ENCODE results near the gene PML. TPM values are rescaled to one million over a fixed set of nuclear protein-coding genes. Genes with fewer than 3 reads are reported as not detected.

Gene PML
- total RNA-seq, 1 experiment from 2014 or later: 67.2 TPM

DNA sequence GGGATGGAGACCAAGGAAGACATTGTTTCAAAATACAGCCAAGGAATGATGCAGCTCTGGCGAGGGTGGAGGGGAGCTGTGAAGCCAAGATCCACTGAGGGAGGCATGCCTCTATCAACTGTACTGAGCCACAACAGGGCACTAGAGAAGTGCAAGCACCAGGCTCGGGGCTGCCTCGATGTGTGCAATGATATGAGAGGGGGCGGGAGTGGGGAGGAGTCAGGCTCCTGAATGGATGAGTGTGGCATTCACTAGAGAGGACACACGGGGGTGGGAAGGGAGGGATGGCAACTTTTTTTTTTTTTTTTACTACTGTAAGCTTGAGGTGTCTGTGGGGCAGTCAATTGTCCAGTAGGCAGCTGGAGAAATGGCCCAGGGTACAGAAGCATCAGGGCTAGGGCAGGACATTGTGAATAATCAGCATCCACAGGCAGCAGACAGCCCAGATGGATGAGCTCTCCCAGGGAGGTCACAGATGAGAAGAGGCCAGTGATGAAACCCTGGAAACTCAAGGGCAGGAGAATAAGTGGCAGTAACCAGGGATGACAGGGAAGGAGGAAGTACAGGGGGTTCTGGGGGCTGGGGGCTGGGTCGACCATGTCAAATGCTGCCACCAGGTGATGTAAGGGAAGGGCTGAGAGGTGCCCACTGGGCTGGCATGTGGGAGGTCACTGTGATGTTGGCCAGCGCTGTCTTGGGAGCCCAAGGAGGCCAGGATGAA lies 8.3 kb upstream of the PML start:
- Histone ChIP-seq H3K4me2 (no peak overlapping the region), H3K4me3 (no peak overlapping the region), H3K9me3 (ENCODE audit: insufficient read depth, low read depth) (no peaks in the 10 kb centered on the region), H2AFZ (no peak overlapping the region), H3K9me2 (ENCODE audit: insufficient read depth) (no peaks in the 10 kb centered on the region; the same call in 1 of the 2 replicates), H3K79me2 (ENCODE audit: low read depth) (no peaks in the 10 kb centered on the region; the same call in 1 of the 2 replicates), H3F3A (ENCODE audit: insufficient read depth, low read depth) (peaks cover 28% of the 10 kb centered on the region), H3K27me3 (ENCODE audit: insufficient read depth, low read depth) (no peaks in the 10 kb centered on the region), H4K20me1 (ENCODE audit: insufficient read depth) (no peaks in the 10 kb centered on the region), H3K27ac (no peak overlapping the region), H3K4me1 (replicated peaks; ENCODE audit: insufficient read depth) (peaks cover 66% of the 10 kb centered on the region), H3K36me3 (ENCODE audit: low read depth) (no peaks in the 10 kb centered on the region)
- BruUV-seq (replicated peaks): no TSS peak
- intact Hi-C loops (cut with micrococcal nuclease; ENCODE audit: unreplicated experiment): loop anchor here (10.0 kb wide), 1 partner anchor 219 kb away; the partner anchor contains the start of gene STRA6
- POLR2A ChIA-PET (ENCODE audit: unreplicated experiment): interaction anchor here (0.6 kb wide), 1 partner anchor 230 kb away, joined by 8 read pairs; no protein-coding TSS in a partner anchor
- CTCF ChIA-PET: no interaction called here
- no peak for DNase-seq
- TF ChIP-seq EZH2 (IDR thresholded peaks at IDR 0.05; ENCODE audit: low read depth): no peak
- TF ChIP-seq, protein P1, sequence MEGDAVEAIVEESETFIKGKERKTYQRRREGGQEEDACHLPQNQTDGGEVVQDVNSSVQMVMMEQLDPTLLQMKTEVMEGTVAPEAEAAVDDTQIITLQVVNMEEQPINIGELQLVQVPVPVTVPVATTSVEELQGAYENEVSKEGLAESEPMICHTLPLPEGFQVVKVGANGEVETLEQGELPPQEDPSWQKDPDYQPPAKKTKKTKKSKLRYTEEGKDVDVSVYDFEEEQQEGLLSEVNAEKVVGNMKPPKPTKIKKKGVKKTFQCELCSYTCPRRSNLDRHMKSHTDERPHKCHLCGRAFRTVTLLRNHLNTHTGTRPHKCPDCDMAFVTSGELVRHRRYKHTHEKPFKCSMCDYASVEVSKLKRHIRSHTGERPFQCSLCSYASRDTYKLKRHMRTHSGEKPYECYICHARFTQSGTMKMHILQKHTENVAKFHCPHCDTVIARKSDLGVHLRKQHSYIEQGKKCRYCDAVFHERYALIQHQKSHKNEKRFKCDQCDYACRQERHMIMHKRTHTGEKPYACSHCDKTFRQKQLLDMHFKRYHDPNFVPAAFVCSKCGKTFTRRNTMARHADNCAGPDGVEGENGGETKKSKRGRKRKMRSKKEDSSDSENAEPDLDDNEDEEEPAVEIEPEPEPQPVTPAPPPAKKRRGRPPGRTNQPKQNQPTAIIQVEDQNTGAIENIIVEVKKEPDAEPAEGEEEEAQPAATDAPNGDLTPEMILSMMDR (conservative IDR thresholded peaks at IDR 0.05): no peak

DNA sequence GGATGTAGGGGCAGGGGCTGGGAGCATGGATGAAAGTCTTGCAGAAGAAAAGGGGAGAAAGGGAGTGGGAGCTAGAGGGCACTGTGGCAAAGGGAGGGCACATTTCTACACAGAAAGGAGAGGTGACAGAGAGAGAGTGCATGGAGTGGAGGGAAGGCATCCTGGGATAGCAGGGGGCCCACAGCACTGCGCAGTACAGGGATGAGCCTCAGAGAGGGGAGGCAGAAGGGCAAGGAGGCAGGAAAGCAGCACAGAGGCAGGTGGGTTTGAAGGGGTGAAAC lies 7.8 kb upstream of the PML start:
- Histone ChIP-seq H3K4me3 (no peak overlapping the region), H3K79me2 (ENCODE audit: low read depth) (no peaks in the 10 kb centered on the region; the same call in 1 of the 2 replicates), H2AFZ (no peak overlapping the region), H3K9me2 (ENCODE audit: insufficient read depth) (no peaks in the 10 kb centered on the region; the same call in 1 of the 2 replicates), H3K4me1 (replicated peaks; ENCODE audit: insufficient read depth) (peaks cover 65% of the 10 kb centered on the region), H3K9me3 (ENCODE audit: insufficient read depth, low read depth) (no peaks in the 10 kb centered on the region), H3K27me3 (ENCODE audit: insufficient read depth, low read depth) (no peaks in the 10 kb centered on the region), H3F3A (ENCODE audit: insufficient read depth, low read depth) (peaks cover 28% of the 10 kb centered on the region), H3K4me2 (no peak overlapping the region), H3K27ac (peak overlapping the region; percentile 79; the same call in 1 of the 2 replicates), H3K36me3 (ENCODE audit: low read depth) (no peaks in the 10 kb centered on the region), H4K20me1 (ENCODE audit: insufficient read depth) (no peaks in the 10 kb centered on the region)
- TF ChIP-seq EZH2 (IDR thresholded peaks at IDR 0.05; ENCODE audit: low read depth): no peak
- no TSS peak for BruUV-seq (replicated peaks)
- no peak for DNase-seq
- ChIA-PET POLR2A (ENCODE audit: unreplicated experiment) (interaction anchor here (0.6 kb wide), 1 partner anchor 229 kb away, joined by 8 read pairs; no protein-coding TSS in a partner anchor), CTCF (no interaction called here)
- intact Hi-C loops (cut with micrococcal nuclease; ENCODE audit: unreplicated experiment): loop anchor here (10.0 kb wide), 1 partner anchor 218 kb away; the partner anchor contains the start of gene STRA6

DNA sequence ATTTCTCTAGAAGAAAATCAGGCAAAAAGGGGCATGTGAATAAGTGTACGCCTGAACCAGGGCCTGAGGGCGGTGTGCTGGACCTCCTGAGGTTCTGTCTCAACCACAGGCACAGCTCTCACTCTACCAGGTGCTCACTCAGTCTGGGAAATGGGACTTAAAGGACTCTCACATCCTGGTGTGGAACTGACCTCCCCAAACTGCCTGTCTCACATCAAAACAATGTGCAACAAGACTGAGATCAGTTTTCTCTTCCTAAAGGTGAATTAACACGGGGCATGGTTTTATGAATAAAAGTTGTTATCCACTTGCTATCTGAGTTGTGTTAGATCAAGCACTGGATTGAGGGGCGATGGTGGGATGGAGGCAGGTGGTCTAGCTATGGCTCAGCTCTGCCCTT lies 7.3 kb upstream of the PML start:
- no peak overlapping the region for H2AFZ ChIP-seq
- no peaks in the 10 kb centered on the region for H4K20me1 ChIP-seq (ENCODE audit: insufficient read depth)
- H3F3A ChIP-seq (ENCODE audit: insufficient read depth, low read depth): peaks cover 28% of the 10 kb centered on the region
- POLR2A ChIA-PET (ENCODE audit: unreplicated experiment): no interaction called here
- H3K4me3 ChIP-seq: no peak overlapping the region
- H3K9me2 ChIP-seq (ENCODE audit: insufficient read depth): no peaks in the 10 kb centered on the region; the same call in 1 of the 2 replicates
- peak overlapping the region; percentile 59 for H3K4me2 ChIP-seq
- H3K36me3 ChIP-seq (ENCODE audit: low read depth): no peaks in the 10 kb centered on the region
- H3K9me3 ChIP-seq (ENCODE audit: insufficient read depth, low read depth): no peaks in the 10 kb centered on the region
- CTCF ChIA-PET: no interaction called here
- no peak for DNase-seq
- intact Hi-C loops (cut with micrococcal nuclease; ENCODE audit: unreplicated experiment): loop anchor here (10.0 kb wide), 1 partner anchor 218 kb away; the partner anchor contains the start of gene STRA6
- H3K79me2 ChIP-seq (ENCODE audit: low read depth): no peaks in the 10 kb centered on the region; the same call in 1 of the 2 replicates
- no peaks in the 10 kb centered on the region for H3K27me3 ChIP-seq (ENCODE audit: insufficient read depth, low read depth)
- peaks cover 59% of the 10 kb centered on the region for H3K4me1 ChIP-seq (replicated peaks; ENCODE audit: insufficient read depth)
- BruUV-seq (replicated peaks): no TSS peak
- H3K27ac ChIP-seq: peak overlapping the region; percentile 79
- TF ChIP-seq, protein P1 (conservative IDR thresholded peaks at IDR 0.05): no peak
- no peak for TF ChIP-seq EZH2 (IDR thresholded peaks at IDR 0.05; ENCODE audit: low read depth)

Data from PC-9 (cell line).